MCF 10A (cell line): ENCODE results near the gene KLK12. TPM values are rescaled to one million over a fixed set of nuclear protein-coding genes. Genes with fewer than 3 reads are reported as not detected.

Experiments
- BruUV-seq: library from RNA; stranded (reverse); fragments of 400-500 nt; replicated peaks from 2 replicates; lab custom pipeline; 2021; lab: Mats Ljungman, UMichigan
- CTCF ChIA-PET: fragments of 300-600 bp; sonication (Branson Sonifier 250); formaldehyde crosslinking; extraction: SDS; loops from one replicate; lab custom pipeline; 2021; ENCODE audit warnings: antibody characterized with exemption, inconsistent platforms; lab: Yijun Ruan, JAX
- POLR2A ChIA-PET: fragments of 300-600, 350-650 bp; sonication (Branson Sonifier 250); formaldehyde crosslinking; extraction: SDS; loops from one replicate; lab custom pipeline; 2020; ENCODE audit warnings: antibody characterized with exemption, inconsistent platforms; lab: Yijun Ruan, JAX
- DNase-seq: peaks from one replicate; pipeline ENCODE4 v3.0.0-alpha.2; 2018; ENCODE audit not compliant: unreplicated experiment
- H3K27ac Mint-ChIP-seq: one replicate; pipeline ENCODE4 v1.8.0; 2022; ENCODE audit warnings: mild to moderate bottlenecking, low read depth, mixed read lengths; ENCODE audit not compliant: unreplicated experiment
- H3K27me3 Mint-ChIP-seq: one replicate; pipeline ENCODE4 v1.8.0; 2022; ENCODE audit warnings: mixed read lengths; ENCODE audit not compliant: insufficient read depth, unreplicated experiment
- H3K36me3 Mint-ChIP-seq: one replicate; pipeline ENCODE4 v1.8.0; 2022; ENCODE audit warnings: mild to moderate bottlenecking, moderate library complexity, mixed read lengths; ENCODE audit not compliant: insufficient read depth, unreplicated experiment
- H3K4me1 Mint-ChIP-seq: one replicate; pipeline ENCODE4 v1.8.0; 2022; ENCODE audit warnings: mixed read lengths; ENCODE audit not compliant: insufficient read depth, unreplicated experiment
- H3K4me3 Mint-ChIP-seq: one replicate; pipeline ENCODE4 v1.8.0; 2022; ENCODE audit warnings: mild to moderate bottlenecking, moderate library complexity, mixed read lengths; ENCODE audit not compliant: unreplicated experiment
- H3K9me3 Mint-ChIP-seq: one replicate; pipeline ENCODE4 v1.8.0; 2022; ENCODE audit warnings: mixed read lengths; ENCODE audit not compliant: unreplicated experiment
- CTCF ChIP-seq: fragments of 200-600 bp; IDR thresholded peaks from one replicate; pipeline ENCODE4 v1.8.0; 2022; ENCODE audit warnings: antibody characterized with exemption, mild to moderate bottlenecking; ENCODE audit not compliant: unreplicated experiment
- intact Hi-C: fragments of 100-400 bp; cut with micrococcal nuclease; formaldehyde crosslinking; loops from 2 replicates; pipeline ENCODE4 v1.14.1; 2022
- total RNA-seq: library from RNA; stranded (reverse); gene quantifications from 2 replicates; pipeline ENCODE4 v1.2.3, GENCODE V29; 2022

Gene KLK12
- total RNA-seq, 1 experiment from 2014 or later = not detected

- BruUV-seq = no TSS peak
- H3K36me3 Mint-ChIP-seq = no peaks in the 10 kb centered on the region
- no peak for DNase-seq
- CTCF ChIA-PET = interaction anchor here (0.6 to 0.7 kb wide), 2 partner anchors 92 to 843 kb away, joined by 3 read pairs; no protein-coding TSS in a partner anchor
- H3K9me3 Mint-ChIP-seq = peaks cover 27% of the 10 kb centered on the region
- H3K4me3 Mint-ChIP-seq = no peak within 1 kb of the TSS
- TF ChIP-seq CTCF = no peak
- H3K4me1 Mint-ChIP-seq = no peaks in the 10 kb centered on the region
- H3K27ac Mint-ChIP-seq = no peak within 1 kb of the TSS
- POLR2A ChIA-PET = interaction anchor here (0.6 kb wide), 1 partner anchor 1136 kb away, joined by 3 read pairs; no protein-coding TSS in a partner anchor
- intact Hi-C loops = no loop called here
- no peaks in the 10 kb centered on the region for H3K27me3 Mint-ChIP-seq
These were observed 29.9 kb upstream of the KLK12 start, which contains the start of gene KLK13 for GRCh38 chr19:51064534-51065220. Gene KLK13, minus strand, starts transcription at chr19:51065092. Its CDS starts 25 bp downstream, at chr19:51065067.

GRCh38 chr19:51063664-51064063, 28.9 kb upstream of the KLK12 start:
- no peaks in the 10 kb centered on the region for H3K36me3 Mint-ChIP-seq
- H3K27ac Mint-ChIP-seq = no peak overlapping the region
- CTCF ChIA-PET = interaction anchor here (0.6 to 0.7 kb wide), 2 partner anchors 61 to 598 kb away, joined by 3 read pairs; no protein-coding TSS in a partner anchor
- peaks cover 32% of the 10 kb centered on the region for H3K9me3 Mint-ChIP-seq
- no TSS peak for BruUV-seq
- intact Hi-C loops = no loop called here
- no peak overlapping the region for H3K4me3 Mint-ChIP-seq
- POLR2A ChIA-PET = no interaction called here
- no peak for TF ChIP-seq CTCF
- no peak for DNase-seq
- no peaks in the 10 kb centered on the region for H3K27me3 Mint-ChIP-seq
- no peaks in the 10 kb centered on the region for H3K4me1 Mint-ChIP-seq

- H3K9me3 Mint-ChIP-seq = peaks cover 33% of the 10 kb centered on the region
- BruUV-seq = no TSS peak
- no peaks in the 10 kb centered on the region for H3K36me3 Mint-ChIP-seq
- H3K4me1 Mint-ChIP-seq = no peaks in the 10 kb centered on the region
- CTCF ChIA-PET = no interaction called here
- no peak for DNase-seq
- POLR2A ChIA-PET = no interaction called here
- TF ChIP-seq CTCF = no peak
- no peaks in the 10 kb centered on the region for H3K27me3 Mint-ChIP-seq
- H3K27ac Mint-ChIP-seq = no peak overlapping the region
- no peak overlapping the region for H3K4me3 Mint-ChIP-seq
- intact Hi-C loops = no loop called here
These were observed 26.2 kb upstream of the KLK12 start for GRCh38 chr19:51060973-51061372.

GRCh38 chr19:51060336-51060735, 25.5 kb upstream of the KLK12 start:
- no peak for TF ChIP-seq CTCF
- ChIA-PET CTCF (interaction anchor here (0.6 kb wide), 1 partner anchor 23 kb away, joined by 3 read pairs; no protein-coding TSS in a partner anchor), POLR2A (no interaction called here)
- intact Hi-C loops = no loop called here
- H3K4me1 Mint-ChIP-seq = no peaks in the 10 kb centered on the region
- DNase-seq = no peak
- no peaks in the 10 kb centered on the region for H3K36me3 Mint-ChIP-seq
- H3K27me3 Mint-ChIP-seq = no peaks in the 10 kb centered on the region
- H3K9me3 Mint-ChIP-seq = peaks cover 35% of the 10 kb centered on the region
- H3K27ac Mint-ChIP-seq = no peak overlapping the region
- no peak overlapping the region for H3K4me3 Mint-ChIP-seq
- BruUV-seq = no TSS peak
